C4-2B (cell line): ENCODE data around the gene INPP5F.

ENCODE experiments used
- H3K27ac ChIP-seq: fragments of 450-650 bp; 2 replicates; pipeline ENCODE4 v1.5.1; 2017
- CTCF ChIP-seq: fragments of 450-650 bp; conservative IDR thresholded peaks from 2 replicates; pipeline ENCODE4 v1.5.1; 2017; ENCODE audit warnings: mild to moderate bottlenecking
- ZFX ChIP-seq: fragments of 450-650 bp; IDR thresholded peaks from 2 replicates; pipeline ENCODE4 v1.6.1; 2017

INPP5F gene

GRCh38 chr10:119815671-119816070 lies 89.8 kb downstream of the INPP5F start:
- no peak overlapping the region for H3K27ac ChIP-seq
- TF ChIP-seq ZFX: no peak
- TF ChIP-seq CTCF: no peak

- TF ChIP-seq CTCF (no peak), ZFX (no peak)
- no peak overlapping the region for H3K27ac ChIP-seq
Measured at GRCh38 chr10:119817991-119818888, 92.4 kb downstream of the INPP5F start.

DNA sequence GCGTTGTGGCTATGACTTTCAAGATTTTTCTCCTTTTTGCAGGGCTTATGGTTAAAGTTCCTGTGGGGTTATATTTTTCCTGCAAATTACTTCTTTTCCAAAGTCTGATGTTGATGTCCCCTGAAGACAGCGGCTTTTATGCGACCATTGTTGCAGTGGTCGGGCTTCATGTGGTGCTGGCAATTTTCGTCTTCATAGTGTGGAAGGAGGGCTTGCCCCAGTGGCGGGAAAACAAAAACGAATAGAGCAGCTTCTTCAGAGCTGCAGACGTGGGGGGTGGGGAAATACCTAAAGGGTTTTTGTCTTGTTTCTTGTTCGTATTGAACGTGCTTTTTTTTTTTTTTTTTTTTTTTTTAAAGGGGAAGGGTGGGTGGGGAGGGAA lies 93.0 kb downstream of the INPP5F start:
- H3K27ac ChIP-seq: no peak overlapping the region
- no peak for TF ChIP-seq CTCF
- TF ChIP-seq ZFX: no peak

GRCh38 chr10:119821182-119821581 lies 95.3 kb downstream of the INPP5F start:
- no peak overlapping the region for H3K27ac ChIP-seq

DNA sequence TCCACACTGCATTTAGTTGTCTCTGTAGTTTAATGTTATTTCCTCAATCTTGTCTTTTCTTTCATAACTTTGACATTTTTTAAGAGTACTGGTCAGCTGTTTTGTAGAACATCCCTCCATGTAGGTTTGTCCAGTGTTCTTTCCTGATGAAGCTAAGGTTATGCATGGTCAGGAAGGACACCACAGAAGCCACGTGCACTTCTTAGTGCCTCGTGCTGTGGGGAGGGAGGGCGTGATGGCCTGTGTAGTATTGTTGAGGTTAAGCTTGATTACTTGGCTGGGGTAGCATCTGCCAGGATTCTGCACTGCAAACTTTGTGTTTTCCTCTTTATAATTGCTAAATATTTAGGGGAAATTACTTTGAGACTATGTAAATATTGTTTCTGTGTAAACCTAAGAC lies 98.4 kb downstream of the INPP5F start:
- H3K27ac ChIP-seq: no peak overlapping the region
- TF ChIP-seq ZFX (no peak), CTCF (no peak)

More at GRCh38 chr10:119821182-119821581, 95.3 kb downstream of the INPP5F start:
- no peak for TF ChIP-seq ZFX
- no peak for TF ChIP-seq CTCF

DNA sequence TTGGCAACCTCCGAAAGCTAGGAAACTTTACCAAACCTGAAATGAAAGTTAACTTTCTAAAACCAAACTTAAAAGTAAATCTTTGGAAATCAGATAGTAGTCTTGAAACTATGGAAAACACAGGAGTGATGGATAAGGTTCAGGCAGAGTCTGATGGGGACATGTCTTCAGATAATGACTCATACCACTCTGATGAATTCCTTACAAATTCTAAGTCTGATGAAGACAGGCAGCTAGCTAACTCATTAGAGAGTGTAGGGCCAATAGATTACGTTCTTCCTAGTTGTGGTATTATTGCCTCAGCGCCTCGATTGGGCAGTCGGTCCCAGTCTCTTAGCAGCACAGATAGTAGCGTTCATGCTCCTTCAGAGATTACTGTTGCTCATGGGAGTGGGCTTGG lies 100.9 kb downstream of the INPP5F start:
- no peak for TF ChIP-seq ZFX
- no peak for TF ChIP-seq CTCF
- no peak overlapping the region for H3K27ac ChIP-seq

DNA sequence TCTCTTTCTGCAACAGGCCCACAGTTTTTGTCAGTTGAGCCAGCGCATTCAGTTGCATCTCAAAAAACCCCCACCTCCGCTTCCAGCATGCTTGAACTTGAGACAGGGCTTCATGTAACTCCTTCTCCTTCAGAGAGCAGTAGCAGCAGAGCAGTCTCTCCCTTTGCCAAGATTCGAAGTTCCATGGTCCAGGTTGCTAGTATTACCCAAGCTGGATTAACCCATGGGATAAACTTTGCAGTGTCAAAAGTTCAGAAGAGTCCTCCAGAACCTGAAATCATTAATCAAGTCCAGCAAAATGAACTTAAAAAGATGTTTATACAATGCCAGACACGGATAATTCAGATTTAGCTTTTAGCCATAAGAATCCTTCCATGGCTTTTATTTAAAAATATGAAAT lies 101.6 kb downstream of the INPP5F start:
- no peak overlapping the region for H3K27ac ChIP-seq
- TF ChIP-seq CTCF (no peak), ZFX (no peak)
